ENCODE measurements around the gene FAM240B.

The FAM240B gene

GRCh38 chr9:38720083-38720745 lies at the start of gene FAM240B:
FAM240B (minus strand) TSS chr9:38720133; CDS start chr9:38703999, 16,134 bp downstream.
- FAIRE-seq (no peak), DNase-seq (ENCODE audit: low spot score) (no peak)

- FAIRE-seq (no peak), DNase-seq (ENCODE audit: low spot score) (no peak)
Observed at GRCh38 chr9:38768351-38768761, 48.4 kb upstream of the FAM240B start.

- FAIRE-seq (no peak), DNase-seq (ENCODE audit: low spot score) (no peak)
Observed at GRCh38 chr9:38765101-38765500, 45.2 kb upstream of the FAM240B start.

GRCh38 chr9:38761999-38762398 lies 42.1 kb upstream of the FAM240B start:
- FAIRE-seq (no peak), DNase-seq (ENCODE audit: low spot score) (no peak)

- DNase-seq (ENCODE audit: low spot score) (no peak), FAIRE-seq (no peak)
Observed at GRCh38 chr9:38761339-38761738, 41.4 kb upstream of the FAM240B start.

GRCh38 chr9:38756702-38757101 lies 36.8 kb upstream of the FAM240B start:
- no peak for DNase-seq (ENCODE audit: low spot score)
- no peak for FAIRE-seq

GRCh38 chr9:38747941-38748340 lies 28.0 kb upstream of the FAM240B start:
- no peak for DNase-seq (ENCODE audit: low spot score)
- FAIRE-seq, result no peak

- DNase-seq (ENCODE audit: low spot score) (no peak), FAIRE-seq (no peak)
Observed at GRCh38 chr9:38747067-38747466, 27.1 kb upstream of the FAM240B start.

- DNase-seq (ENCODE audit: low spot score) (no peak), FAIRE-seq (no peak)
Observed at GRCh38 chr9:38746303-38746702, 26.4 kb upstream of the FAM240B start.

GRCh38 chr9:38744484-38744883 lies 24.6 kb upstream of the FAM240B start:
- DNase-seq (ENCODE audit: low spot score) (no peak), FAIRE-seq (no peak)

GRCh38 chr9:38737246-38737645 lies 17.3 kb upstream of the FAM240B start:
- FAIRE-seq, result no peak
- no peak for DNase-seq (ENCODE audit: low spot score)

- no peak for FAIRE-seq
Observed at GRCh38 chr9:38734831-38735230, 14.9 kb upstream of the FAM240B start.

GRCh38 chr9:38733503-38733902 lies 13.6 kb upstream of the FAM240B start:
- no peak for DNase-seq (ENCODE audit: low spot score)
- no peak for FAIRE-seq

More at GRCh38 chr9:38734831-38735230, 14.9 kb upstream of the FAM240B start:
- DNase-seq (ENCODE audit: low spot score), result no peak

GRCh38 chr9:38732885-38733284 lies 13.0 kb upstream of the FAM240B start:
- FAIRE-seq (no peak), DNase-seq (ENCODE audit: low spot score) (no peak)

GRCh38 chr9:38727497-38728001 lies 7.6 kb upstream of the FAM240B start:
- DNase-seq (ENCODE audit: low spot score) (peak; percentile 40), FAIRE-seq (no peak)

GRCh38 chr9:38724754-38725153 lies 4.8 kb upstream of the FAM240B start:
- DNase-seq (ENCODE audit: low spot score) (no peak), FAIRE-seq (no peak)

- DNase-seq (ENCODE audit: low spot score) (no peak), FAIRE-seq (no peak)
Observed at GRCh38 chr9:38718148-38718547, 1.8 kb downstream of the FAM240B start.

- DNase-seq (ENCODE audit: low spot score), result no peak
- no peak for FAIRE-seq
Observed at GRCh38 chr9:38715684-38716083, 4.2 kb downstream of the FAM240B start.

GRCh38 chr9:38713426-38713825 lies 6.5 kb downstream of the FAM240B start:
- FAIRE-seq, result no peak
- DNase-seq (ENCODE audit: low spot score), result no peak

GRCh38 chr9:38708759-38709158 lies 11.2 kb downstream of the FAM240B start:
- no peak for DNase-seq (ENCODE audit: low spot score)
- FAIRE-seq, result no peak

GRCh38 chr9:38707885-38708637 lies 11.9 kb downstream of the FAM240B start:
- FAIRE-seq (no peak), DNase-seq (ENCODE audit: low spot score) (no peak)

- no peak for FAIRE-seq
- no peak for DNase-seq (ENCODE audit: low spot score)
Observed at GRCh38 chr9:38706493-38706892, 13.4 kb downstream of the FAM240B start.

GRCh38 chr9:38705917-38706316 lies 14.0 kb downstream of the FAM240B start:
- FAIRE-seq, result no peak
- DNase-seq (ENCODE audit: low spot score), result no peak

Measured in urothelium cell line (cell line).